IMR-90 (cell line): ENCODE data around the gene EMP1. TPM values are rescaled to one million over a fixed set of nuclear protein-coding genes. Genes with fewer than 3 reads are reported as not detected.

Experiments
- ATAC-seq: fragments of 200-7000 bp; cut with Tn5 transposase; 2 replicates; pipeline ENCODE4 v1.9.1; 2020; ENCODE audit warnings: low read depth, mild to moderate bottlenecking, moderate library complexity
- BruUV-seq: library from RNA; stranded (reverse); fragments of 400-500 nt; replicated peaks from 2 replicates; lab custom pipeline; 2021; lab: Mats Ljungman, UMichigan
- CTCF ChIA-PET: fragments of 300-600 bp; formaldehyde crosslinking; extraction: SDS; loops from one replicate; lab custom pipeline; 2021; ENCODE audit warnings: antibody characterized with exemption; lab: Yijun Ruan, JAX
- POLR2A ChIA-PET: fragments of 300-600 bp; sonication (Branson Sonifier 250); formaldehyde crosslinking; loops from one replicate; lab custom pipeline; 2022; ENCODE audit warnings: antibody characterized with exemption; ENCODE audit not compliant: unreplicated experiment; lab: Charles Lee
- DNase-seq: peaks from one replicate; pipeline ENCODE4 v3.0.0; 2013
- H2AFZ ChIP-seq: replicated peaks from 2 replicates; pipeline ENCODE3; 2013; ENCODE audit warnings: low read length, mild to moderate bottlenecking; ENCODE audit not compliant: poor library complexity
- H2AK5ac ChIP-seq: 2 replicates; pipeline ENCODE4 v1.6.1; 2013; ENCODE audit warnings: low read depth, low read length, inconsistent platforms
- H2AK9ac ChIP-seq: replicated peaks from 2 replicates; pipeline ENCODE3; 2013; ENCODE audit warnings: mild to moderate bottlenecking, low read depth, low read length, moderate library complexity; ENCODE audit not compliant: poor library complexity
- H2BK120ac ChIP-seq: 2 replicates; pipeline ENCODE4 v1.6.1; 2013; ENCODE audit warnings: low read depth, low read length, inconsistent platforms
- H2BK15ac ChIP-seq: 3 replicates; pipeline ENCODE4 v1.6.1; 2013; ENCODE audit warnings: low read depth, low read length, inconsistent platforms
- H2BK20ac ChIP-seq: 2 replicates; pipeline ENCODE4 v1.6.1; 2013; ENCODE audit warnings: low read depth, mild to moderate bottlenecking, inconsistent platforms, low read length, moderate library complexity
- H2BK5ac ChIP-seq: 2 replicates; pipeline ENCODE4 v1.6.1; 2013; ENCODE audit warnings: mild to moderate bottlenecking, low read depth, low read length, inconsistent platforms; ENCODE audit not compliant: poor library complexity, severe bottlenecking
- H3K14ac ChIP-seq: replicated peaks from 2 replicates; pipeline ENCODE4 v1.6.1; 2013; ENCODE audit warnings: low read depth, low read length, inconsistent platforms
- H3K18ac ChIP-seq: 2 replicates; pipeline ENCODE4 v1.6.1; 2013; ENCODE audit warnings: low read depth, low read length, control low read depth
- H3K23ac ChIP-seq: 2 replicates; pipeline ENCODE4 v1.6.1; 2013; ENCODE audit warnings: low read depth, low read length, inconsistent platforms
- H3K27ac ChIP-seq: 2 replicates; pipeline ENCODE4 v1.5.1; 2013; ENCODE audit warnings: mild to moderate bottlenecking, control low read depth, low read length; ENCODE audit not compliant: insufficient read depth
- H3K27me3 ChIP-seq: 2 replicates; pipeline ENCODE4 v1.6.1; 2013; ENCODE audit warnings: low read length; ENCODE audit not compliant: control insufficient read depth, insufficient read depth
- H3K36me3 ChIP-seq: 2 replicates; pipeline ENCODE4 v1.6.1; 2013; ENCODE audit warnings: low read length, mixed read lengths; ENCODE audit not compliant: control insufficient read depth, insufficient read depth
- H3K4ac ChIP-seq: 2 replicates; pipeline ENCODE4 v1.6.1; 2013; ENCODE audit warnings: low read depth, low read length, inconsistent platforms
- H3K4me1 ChIP-seq: 2 replicates; pipeline ENCODE4 v1.6.1; 2013; ENCODE audit warnings: low read length, mixed read lengths; ENCODE audit not compliant: control insufficient read depth, insufficient read depth
- H3K4me2 ChIP-seq: 2 replicates; pipeline ENCODE4 v1.6.1; 2013; ENCODE audit warnings: low read depth, mild to moderate bottlenecking, control low read depth, low read length, moderate library complexity
- H3K4me3 ChIP-seq: 2 replicates; pipeline ENCODE4 v1.5.1; 2013; ENCODE audit warnings: low read depth, mild to moderate bottlenecking, control low read depth, low read length, moderate library complexity; ENCODE audit not compliant: insufficient read depth
- H3K56ac ChIP-seq: 2 replicates; pipeline ENCODE4 v1.6.1; 2013; ENCODE audit warnings: low read length, inconsistent platforms; ENCODE audit not compliant: insufficient read depth; ENCODE audit errors: extremely low read depth
- H3K79me1 ChIP-seq, 2 experiments: 2 replicates each; pipeline ENCODE4 v1.6.1; 2013; ENCODE audit warnings: low read length in 2 of 2, inconsistent platforms in 1 of 2, low read depth in 1 of 2
- H3K9ac ChIP-seq: 2 replicates; pipeline ENCODE4 v1.6.1; 2013; ENCODE audit warnings: low read depth, low read length, control low read depth
- H3K9me1 ChIP-seq: 2 replicates; pipeline ENCODE4 v1.6.1; 2013; ENCODE audit warnings: low read length, inconsistent platforms; ENCODE audit not compliant: insufficient read depth
- H3K9me3 ChIP-seq: 2 replicates; pipeline ENCODE4 v1.6.1; 2013; ENCODE audit warnings: low read length; ENCODE audit not compliant: control insufficient read depth, insufficient read depth
- H4K20me1 ChIP-seq: 2 replicates; pipeline ENCODE4 v1.6.1; 2013; ENCODE audit warnings: low read length, inconsistent platforms; ENCODE audit not compliant: insufficient read depth
- H4K5ac ChIP-seq: 2 replicates; pipeline ENCODE4 v1.6.1; 2013; ENCODE audit warnings: mild to moderate bottlenecking, low read depth, low read length, control low read depth
- H4K8ac ChIP-seq, 2 experiments: 2 replicates each; pipeline ENCODE4 v1.6.1; 2013; ENCODE audit warnings: low read depth in 2 of 2, low read length in 2 of 2, control low read depth in 1 of 2, inconsistent platforms in 1 of 2
- H4K91ac ChIP-seq: 2 replicates; pipeline ENCODE4 v1.6.1; 2013; ENCODE audit warnings: low read depth, low read length, inconsistent platforms; ENCODE audit not compliant: insufficient read depth
- BHLHE40 ChIP-seq: fragments of 150-350 bp; IDR thresholded peaks from 2 replicates; pipeline ENCODE4 v1.6.1; 2016; ENCODE audit warnings: mild to moderate bottlenecking, low read depth, low read length
- ELK1 ChIP-seq: fragments of 150-350 bp; IDR thresholded peaks from 2 replicates; pipeline ENCODE4 v1.6.1; 2016; ENCODE audit warnings: low read depth, mild to moderate bottlenecking, low read length, moderate library complexity, borderline replicate concordance
- RFX5 ChIP-seq: IDR thresholded peaks from 2 replicates; pipeline ENCODE4 v1.8.0; 2012; ENCODE audit warnings: low read depth, mild to moderate bottlenecking, low read length, moderate library complexity
- SMC3 ChIP-seq: fragments of 150-350 bp; IDR thresholded peaks from 2 replicates; pipeline ENCODE4 v1.6.1; 2016; ENCODE audit warnings: low read depth, mild to moderate bottlenecking, antibody characterized with exemption, low read length, moderate library complexity
- WGBS, 2 experiments: methylation state at CpG; one replicate each; pipeline versions ENCODE4 v1.1.5 to v1.1.7; 2013; ENCODE audit warnings: missing lambda C conversion rate in 2 of 2; ENCODE audit not compliant: insufficient read length in 1 of 2; ENCODE audit errors: extremely low coverage in 2 of 2; 5-methylcytosine and 5-hydroxymethylcytosine counted together
- dilution Hi-C: fragments of 300-500 bp; cut with HindIII; formaldehyde crosslinking; loops from one replicate; pipeline ENCODE4 v1.14.3; 2018; ENCODE audit warnings: low sequenced_read_pairs; ENCODE audit not compliant: unreplicated experiment
- in situ Hi-C: fragments of 300-500 bp; cut with MboI; formaldehyde crosslinking; loops from 3 replicates; pipeline ENCODE4 v1.14.3; 2019; ENCODE audit warnings: low sequenced_read_pairs, inconsistent platforms, mixed read lengths
- intact Hi-C: fragments of 100-400 bp; cut with micrococcal nuclease; formaldehyde crosslinking; loops from 2 replicates; pipeline ENCODE4 v1.10.0; 2022
- polyA plus RNA-seq, 3 experiments: library from polyadenylated mRNA; depleted of rRNA; stranded (reverse); fragments of >200 nt; gene quantifications; 2 replicates each; pipeline ENCODE4 v1.2.3, GENCODE V29; 2012; ENCODE audit warnings: low replicate concordance in 1 of 3
- total RNA-seq: library from RNA; depleted of rRNA; stranded (reverse); fragments of >200 nt; gene quantifications from 2 replicates; pipeline ENCODE4 v1.2.3, GENCODE V29; 2012
- TF ChIP-seq, protein P1 (sequence below): fragments of 150-350 bp; IDR thresholded peaks from 2 replicates; pipeline ENCODE4 v1.6.1; 2017; ENCODE audit warnings: mild to moderate bottlenecking, antibody characterized with exemption, low read length, low read depth

Gene EMP1
- total and polyA plus RNA-seq, 2 of the 4 experiments (the other 2 are of a cell fraction) = 137 to 201 TPM

- TF ChIP-seq SMC3 (no peak), RFX5 (no peak)
Observed at GRCh38 chr12:13164921-13165616, 31.5 kb upstream of the EMP1 start (continued).

DNA sequence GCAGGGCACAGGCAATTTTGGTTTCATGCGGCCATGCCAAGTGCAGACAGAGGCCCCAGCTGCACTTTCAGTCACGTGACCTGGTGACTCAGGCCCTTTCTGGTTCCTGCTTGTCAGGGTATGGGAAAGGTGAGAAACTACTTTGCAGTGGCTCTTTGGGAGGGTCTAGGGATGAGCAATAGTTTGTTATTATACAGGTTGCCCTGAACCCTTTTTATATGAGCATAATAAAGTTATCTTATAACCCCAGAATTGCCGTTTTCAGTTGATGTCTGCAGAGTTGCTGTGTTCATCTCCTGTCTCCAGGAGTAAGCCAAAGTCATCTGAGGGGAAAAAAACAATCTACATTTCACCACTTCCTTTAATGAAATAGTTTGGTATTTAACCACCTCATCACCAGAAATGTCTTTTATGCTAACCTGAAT, 30.9 kb upstream of the EMP1 start:
- POLR2A ChIA-PET = interaction anchor here (0.5 kb wide), 1 partner anchor 40 kb away, joined by 3 read pairs; no protein-coding TSS in a partner anchor
- H2BK15ac ChIP-seq = peak overlapping the region; percentile 28; the same call in 2 of the 3 replicates
- H3K79me1 ChIP-seq = no peaks in the 10 kb centered on the region
- H3K4me2 ChIP-seq = peak overlapping the region; percentile 16; the same call in 1 of the 2 replicates
- peaks cover 6% of the 10 kb centered on the region for H3K9me1 ChIP-seq
- 0 out of 2 replicates have a peak overlapping the region, but pooled peaks have one; percentile 15 for H2AK5ac ChIP-seq
- peak overlapping the region; percentile 28 for H2BK120ac ChIP-seq
- H3K4ac ChIP-seq = no peak overlapping the region
- no peak overlapping the region for H4K5ac ChIP-seq
- H3K4me3 ChIP-seq = no peak overlapping the region
- H4K8ac ChIP-seq = peak overlapping the region in 1 of 2 experiments; percentile 23; a peak in 1 of 4 replicates
- H3K9ac ChIP-seq = no peak overlapping the region
- H4K91ac ChIP-seq = no peak overlapping the region
- H3K14ac ChIP-seq = no peak overlapping the region; the same call in 1 of the 2 replicates
- H3K9me3 ChIP-seq = peaks cover 2% of the 10 kb centered on the region; the same call in 1 of the 2 replicates
- H3K27me3 ChIP-seq = no peaks in the 10 kb centered on the region
- WGBS, 2 experiments = no CpG with 5 or more reads among the region's 3 CpGs
- H3K4me1 ChIP-seq = peaks cover 4% of the 10 kb centered on the region
- intact Hi-C loops (no loop called here), dilution Hi-C loops (no loop called here), in situ Hi-C loops (no loop called here)
- no peak overlapping the region; the same call in 1 of the 2 replicates for H2BK20ac ChIP-seq
- H3K27ac ChIP-seq = no peak overlapping the region
- TF ChIP-seq ELK1 (no peak), BHLHE40 (peak; percentile 84)
- TF ChIP-seq, protein P1, sequence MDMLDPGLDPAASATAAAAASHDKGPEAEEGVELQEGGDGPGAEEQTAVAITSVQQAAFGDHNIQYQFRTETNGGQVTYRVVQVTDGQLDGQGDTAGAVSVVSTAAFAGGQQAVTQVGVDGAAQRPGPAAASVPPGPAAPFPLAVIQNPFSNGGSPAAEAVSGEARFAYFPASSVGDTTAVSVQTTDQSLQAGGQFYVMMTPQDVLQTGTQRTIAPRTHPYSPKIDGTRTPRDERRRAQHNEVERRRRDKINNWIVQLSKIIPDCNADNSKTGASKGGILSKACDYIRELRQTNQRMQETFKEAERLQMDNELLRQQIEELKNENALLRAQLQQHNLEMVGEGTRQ = peak; percentile 91
- peak overlapping the region; percentile 10; the same call in 1 of the 2 replicates for H3K23ac ChIP-seq
- ATAC-seq (peak; percentile 71), DNase-seq (peak; percentile 78)
- no TSS peak for BruUV-seq
- no peak overlapping the region for H2AK9ac ChIP-seq
- no peak overlapping the region for H3K56ac ChIP-seq
- peak overlapping the region; percentile 44 for H2BK5ac ChIP-seq
- no peaks in the 10 kb centered on the region for H3K36me3 ChIP-seq
- H4K20me1 ChIP-seq = no peaks in the 10 kb centered on the region
- CTCF ChIA-PET = interaction anchor here (0.6 kb wide), 1 partner anchor 1535 kb away, joined by 3 read pairs; no protein-coding TSS in a partner anchor
- no peak overlapping the region for H3K18ac ChIP-seq
- H2AFZ ChIP-seq = peak overlapping the region; percentile 76
